Superior temporal gyrus (tissue), 1 donor: ENCODE results near the gene HRG.
A peak's percentile ranks its signal among the peaks of the same experiment; 100 is the strongest.
"Not testable (repeated sequence)": the region's sequence is repeated elsewhere in the genome, so short reads cannot be mapped to it uniquely, and the experiment has no call there.

Source experiments
- DNase-seq: peaks from one replicate; pipeline ENCODE4 v3.0.0-alpha.2; 2016; ENCODE audit errors: extremely low spot score

The HRG gene

GRCh38 chr3:186665625-186666188 lies at the start of gene HRG:
Gene HRG, plus strand, starts transcription at chr3:186666014. Its CDS starts 18 bp downstream, at chr3:186666032.
- no peak for DNase-seq

GRCh38 chr3:186616299-186616617 lies 49.6 kb upstream of the HRG start:
- no peak for DNase-seq

GRCh38 chr3:186617036-186617946 lies 48.5 kb upstream of the HRG start:
- DNase-seq = peak; percentile 86

- DNase-seq = no peak
Measured at GRCh38 chr3:186618318-186618938, 47.4 kb upstream of the HRG start.

- no peak for DNase-seq
Measured at GRCh38 chr3:186619787-186620212, 46.0 kb upstream of the HRG start.

GRCh38 chr3:186620213-186621092 lies 45.4 kb upstream of the HRG start:
- DNase-seq = no peak

GRCh38 chr3:186621894-186622650 lies 43.7 kb upstream of the HRG start:
- DNase-seq = no peak

- DNase-seq = no peak
Measured at GRCh38 chr3:186622651-186623310, 43.0 kb upstream of the HRG start.

- DNase-seq = no peak
Measured at GRCh38 chr3:186624598-186624997, 41.2 kb upstream of the HRG start.

GRCh38 chr3:186625600-186626042 lies 40.2 kb upstream of the HRG start:
- no peak for DNase-seq

- no peak for DNase-seq
Measured at GRCh38 chr3:186626254-186626847, 39.5 kb upstream of the HRG start.

GRCh38 chr3:186627852-186628414 lies 37.9 kb upstream of the HRG start:
- no peak for DNase-seq

GRCh38 chr3:186628756-186629155 lies 37.1 kb upstream of the HRG start:
- no peak for DNase-seq

- no peak for DNase-seq
Measured at GRCh38 chr3:186630950-186631641, 34.7 kb upstream of the HRG start.

GRCh38 chr3:186633481-186633880 lies 32.3 kb upstream of the HRG start:
- DNase-seq = no peak

GRCh38 chr3:186634207-186634606 lies 31.6 kb upstream of the HRG start:
- DNase-seq = not testable (repeated sequence)

- DNase-seq = no peak
Measured at GRCh38 chr3:186635532-186635931, 30.3 kb upstream of the HRG start.

GRCh38 chr3:186636536-186636935 lies 29.3 kb upstream of the HRG start:
- DNase-seq = no peak

- no peak for DNase-seq
Measured at GRCh38 chr3:186637686-186638085, 28.1 kb upstream of the HRG start.
